CD4-positive, alpha-beta T cell treated with Interleukin-21 for 1 hour (primary cell): ENCODE results near the gene LGALS8.
"Not testable (repeated sequence)": the region's sequence is repeated elsewhere in the genome, so short reads cannot be mapped to it uniquely, and the experiment has no call there.

Experiments used
- DNase-seq: peaks from one replicate; pipeline ENCODE4 v3.0.0-alpha.2; 2020

Gene LGALS8

GRCh38 chr1:236543065-236543669 is 19.4 kb downstream of the LGALS8 start:
- no peak for DNase-seq

- no peak for DNase-seq
These were observed 21.9 kb downstream of the LGALS8 start for GRCh38 chr1:236545621-236546169.

DNA sequence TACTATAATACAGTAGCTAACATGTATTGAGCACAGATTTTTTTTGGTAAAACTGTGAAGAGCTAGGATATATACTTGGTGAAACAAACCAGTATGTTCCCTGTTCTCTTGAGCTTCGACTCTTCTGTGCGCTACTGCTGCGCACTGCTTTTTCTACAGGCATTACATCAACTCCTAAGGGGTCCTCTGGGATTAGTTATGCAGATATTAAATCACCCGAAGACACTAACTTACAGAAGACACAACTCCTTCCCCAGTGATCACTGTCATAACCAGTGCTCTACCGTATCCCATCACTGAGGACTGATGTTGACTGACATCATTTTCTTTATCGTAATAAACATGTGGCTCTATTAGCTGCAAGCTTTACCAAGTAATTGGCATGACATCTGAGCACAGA is 24.7 kb downstream of the LGALS8 start:
- DNase-seq = no peak

DNA sequence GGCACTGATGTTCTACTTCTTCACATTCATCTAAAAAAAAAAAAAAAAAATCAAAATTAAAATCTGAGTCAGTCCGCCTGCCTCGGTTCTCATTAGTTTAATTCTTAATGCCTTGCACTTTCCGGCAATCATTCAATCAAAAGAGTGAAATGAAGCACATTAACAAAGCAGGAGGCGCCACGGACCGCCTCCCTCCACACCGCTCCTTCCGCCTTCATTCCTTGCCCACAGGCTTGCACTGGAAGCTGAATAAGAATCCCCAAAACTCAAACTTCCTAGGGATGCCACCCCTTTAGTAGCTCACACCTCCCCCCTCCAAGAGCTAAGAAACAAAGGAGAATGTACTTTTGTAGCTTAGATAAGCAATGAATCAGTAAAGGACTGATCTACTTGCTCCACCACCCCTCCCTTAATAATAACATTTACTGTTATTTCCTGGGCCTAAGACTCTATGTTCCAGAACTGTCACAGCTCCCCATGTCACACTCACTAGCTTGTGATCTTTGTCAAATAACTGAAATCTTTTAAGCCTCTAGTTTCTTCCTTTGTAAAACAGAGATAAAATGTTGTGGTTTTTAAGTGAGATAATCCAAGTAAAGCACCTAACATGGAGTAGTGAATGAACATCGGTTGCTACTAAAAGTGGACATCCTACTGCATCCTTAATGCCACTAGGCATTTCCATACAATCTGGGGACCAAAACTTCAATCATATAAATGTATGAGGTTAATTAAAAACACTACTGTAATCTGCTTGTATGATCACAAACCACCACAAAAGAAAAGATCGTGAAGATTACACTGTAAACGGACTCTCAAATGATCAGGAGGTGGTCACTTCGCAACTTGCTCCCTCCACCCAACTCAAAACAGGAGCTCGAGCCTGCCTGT is 27.4 kb downstream of the LGALS8 start:
- no peak for DNase-seq

- no peak for DNase-seq
These were observed 28.3 kb downstream of the LGALS8 start for GRCh38 chr1:236552096-236552495.

DNA sequence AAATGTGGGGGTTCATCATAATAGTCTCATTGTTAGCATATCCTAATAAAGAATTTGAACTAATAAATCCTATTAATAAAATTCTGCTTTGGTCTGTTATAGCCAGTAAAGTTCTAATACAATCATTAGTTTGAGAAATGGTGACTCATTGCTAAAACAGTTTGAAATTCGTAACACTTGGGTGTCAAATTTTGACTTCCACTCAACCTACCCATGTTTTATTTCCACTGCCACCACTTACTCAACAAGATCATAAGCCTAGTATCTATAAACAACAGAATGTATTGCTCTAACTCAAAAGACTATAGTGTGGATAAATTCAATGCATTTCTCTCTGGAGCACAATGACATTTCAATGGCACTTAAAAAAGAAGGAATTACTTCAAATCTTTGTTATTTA is 29.1 kb downstream of the LGALS8 start:
- DNase-seq = no peak

- no peak for DNase-seq
These were observed 29.6 kb downstream of the LGALS8 start for GRCh38 chr1:236553370-236553769.

- no peak for DNase-seq
These were observed 32.8 kb downstream of the LGALS8 start for GRCh38 chr1:236556606-236557005.

DNA sequence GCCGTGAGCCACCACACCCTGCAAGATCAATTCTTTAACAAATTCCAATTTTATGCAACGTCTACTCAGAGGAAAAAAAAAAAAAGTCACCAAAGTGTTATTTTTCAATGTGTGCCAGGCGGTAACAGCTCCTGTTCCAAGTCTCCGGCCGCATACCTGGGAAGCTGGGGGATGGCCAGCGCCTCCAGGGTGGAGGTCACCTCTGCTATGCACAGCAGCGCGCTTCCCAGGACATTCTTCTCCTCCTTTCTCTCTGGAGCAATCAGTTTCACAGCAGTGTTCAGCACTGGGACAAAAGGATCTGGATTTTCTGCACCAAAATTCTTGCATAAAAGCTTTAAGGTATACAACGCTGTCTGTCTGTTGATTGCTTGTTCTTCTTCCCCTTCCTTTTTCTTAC is 34.3 kb downstream of the LGALS8 start:
- DNase-seq = no peak

- DNase-seq = no peak
These were observed 35.1 kb downstream of the LGALS8 start for GRCh38 chr1:236558846-236559245.

GRCh38 chr1:236560213-236560771 is 36.5 kb downstream of the LGALS8 start:
- no peak for DNase-seq

GRCh38 chr1:236561976-236562375 is 38.2 kb downstream of the LGALS8 start:
- no peak for DNase-seq

GRCh38 chr1:236565530-236565929 is 41.7 kb downstream of the LGALS8 start:
- no peak for DNase-seq

DNA sequence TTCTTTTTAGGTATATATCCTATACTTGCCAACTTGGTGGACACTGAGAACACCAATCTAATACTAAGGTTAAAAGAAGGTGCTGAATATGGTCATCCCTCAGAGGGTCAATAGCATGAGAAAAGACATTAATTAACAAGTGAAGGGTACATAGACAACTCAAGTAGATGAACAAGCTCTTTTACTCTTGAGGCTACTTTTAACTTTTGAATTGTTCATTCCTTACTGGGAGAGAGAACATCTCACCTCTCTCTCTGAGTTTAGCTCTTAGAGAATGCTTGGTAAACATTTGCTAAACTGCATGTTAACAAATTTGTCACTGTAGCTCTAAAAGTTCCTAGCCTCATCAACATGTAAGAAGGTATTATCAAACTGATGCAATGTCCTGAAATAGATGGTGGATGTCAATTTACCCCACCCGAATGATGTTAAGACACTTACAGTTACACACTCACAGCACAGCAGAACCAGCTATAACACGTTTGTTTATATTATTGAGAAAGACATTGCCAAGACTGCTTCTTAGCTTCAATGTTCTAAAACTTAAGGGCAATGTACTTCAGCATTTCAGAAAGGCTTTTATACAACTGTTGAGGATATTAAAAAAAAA is 44.6 kb downstream of the LGALS8 start:
- DNase-seq = no peak

DNA sequence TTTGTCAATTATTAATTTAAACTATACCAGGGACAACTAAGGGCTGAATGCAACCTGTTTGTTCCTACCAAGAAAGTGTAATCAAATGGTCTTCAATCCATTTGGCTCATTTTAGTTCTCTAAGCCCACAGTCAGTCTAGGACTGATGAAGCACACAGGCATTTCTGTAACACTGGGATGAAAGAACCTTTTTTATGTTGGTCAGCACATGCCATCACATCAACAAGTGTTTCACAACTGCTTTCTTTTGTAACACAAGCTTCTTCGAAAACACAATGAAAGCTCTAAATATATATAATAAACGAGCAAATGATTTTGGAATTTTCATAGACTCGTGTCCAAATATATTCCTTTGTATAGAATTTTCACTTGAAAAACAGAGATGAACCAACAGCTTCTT is 51.7 kb downstream of the LGALS8 start:
- no peak for DNase-seq

- no peak for DNase-seq
These were observed 52.2 kb downstream of the LGALS8 start for GRCh38 chr1:236576004-236576403.

DNA sequence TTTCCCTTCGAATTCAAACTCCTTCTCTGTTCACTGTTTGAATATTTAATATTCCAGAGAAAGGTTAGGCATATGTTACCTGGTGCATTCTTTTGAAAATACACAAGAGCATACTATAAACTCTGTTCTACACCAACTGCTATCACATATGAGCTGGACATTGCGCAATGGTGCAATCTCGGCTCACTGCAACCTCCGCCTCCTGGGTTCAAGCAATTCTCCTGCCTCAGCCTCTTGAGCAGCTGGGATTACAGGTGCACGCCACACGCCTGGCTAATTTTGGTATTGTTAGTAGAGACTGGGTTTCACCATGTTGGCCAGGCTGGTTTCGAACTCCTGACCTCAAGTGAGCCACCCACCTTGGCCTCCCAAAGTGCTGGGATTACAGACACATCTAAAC is 53.3 kb downstream of the LGALS8 start:
- not testable (repeated sequence) for DNase-seq

- no peak for DNase-seq
These were observed 54.9 kb downstream of the LGALS8 start for GRCh38 chr1:236578661-236579060.

DNA sequence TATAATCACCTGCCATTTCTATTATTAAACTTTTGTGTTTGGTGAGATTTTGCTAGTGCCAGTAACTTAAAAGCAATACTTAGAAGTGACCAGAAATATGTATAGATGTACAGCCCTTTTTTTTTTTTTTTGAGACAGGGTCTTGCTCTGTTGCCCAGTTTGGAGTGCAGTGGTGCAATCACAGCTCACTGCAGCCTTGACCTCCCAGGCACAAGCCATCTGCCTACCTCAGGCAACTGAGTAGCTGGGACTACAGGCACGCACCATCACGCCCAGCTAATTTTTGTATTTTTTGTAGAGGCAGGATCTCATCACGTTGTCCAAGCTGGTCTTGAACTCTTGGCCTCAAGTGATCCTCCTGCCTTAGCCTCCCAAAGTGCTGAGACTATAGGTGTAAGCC is 56.6 kb downstream of the LGALS8 start:
- DNase-seq = not testable (repeated sequence)

- no peak for DNase-seq
These were observed 57.7 kb downstream of the LGALS8 start for GRCh38 chr1:236581528-236581927.

- DNase-seq = no peak
These were observed 65.7 kb downstream of the LGALS8 start for GRCh38 chr1:236589531-236589930.

DNA sequence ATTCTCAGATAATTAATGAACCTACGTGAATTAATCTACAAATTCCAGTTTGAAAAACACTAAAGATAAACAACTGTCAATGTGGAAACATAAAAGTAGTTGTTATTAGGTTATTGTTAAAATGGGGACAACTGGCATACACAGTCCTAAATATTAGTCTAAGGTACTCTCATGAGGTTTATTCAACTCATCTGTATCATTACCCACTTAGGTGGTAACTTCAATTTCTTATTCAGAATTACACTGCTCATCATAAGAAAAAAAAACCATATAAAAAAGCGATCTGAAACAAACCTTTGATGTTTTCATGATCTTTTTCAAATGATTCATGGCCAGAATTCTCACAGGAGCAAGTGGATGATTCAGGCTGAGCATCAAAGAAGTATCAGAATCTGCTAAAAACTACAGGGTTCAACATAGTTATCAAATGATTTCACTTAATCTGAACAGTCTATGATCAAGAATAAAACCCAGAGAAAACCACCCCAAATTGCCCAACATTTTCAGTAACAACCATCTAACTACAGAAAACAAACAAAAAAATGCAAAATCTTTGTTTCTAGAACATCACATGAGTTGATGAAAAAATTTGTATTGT is 66.9 kb downstream of the LGALS8 start:
- DNase-seq = no peak

- DNase-seq = no peak
These were observed 78.4 kb downstream of the LGALS8 start for GRCh38 chr1:236602171-236602570.
